Measurements from ENCODE around the gene MPRIP. TPM values are rescaled to one million over a fixed set of nuclear protein-coding genes. Genes with fewer than 3 reads are reported as not detected.
A peak's percentile ranks its signal among the peaks of the same experiment; 100 is the strongest.
"Not testable (repeated sequence)": the region's sequence is repeated elsewhere in the genome, so short reads cannot be mapped to it uniquely, and the experiment has no call there.

Gene MPRIP
- total RNA-seq, 1 experiment from 2014 or later, result 132 TPM

GRCh38 chr17:17183744-17184143 lies 141.5 kb downstream of the MPRIP start:
- H3T11ph ChIP-seq (ENCODE audit: low read length), result no peak overlapping the region
- no peaks in the 10 kb centered on the region for H3K27me3 ChIP-seq (ENCODE audit: insufficient read depth, low read length)
- no peak overlapping the region for H3K27ac ChIP-seq (ENCODE audit: insufficient read length, low read depth, low read length)
- no peak overlapping the region for H3K23ac ChIP-seq (ENCODE audit: insufficient read length, low read depth, low read length)
- no peaks in the 10 kb centered on the region for H3K79me1 ChIP-seq (ENCODE audit: insufficient read depth, low read depth, low read length, poor library complexity, severe bottlenecking)
- no peaks in the 10 kb centered on the region for H3K23me2 ChIP-seq (ENCODE audit: insufficient read length, low read depth, low read length, poor library complexity, severe bottlenecking)
- no peak overlapping the region for H2BK120ac ChIP-seq (ENCODE audit: low read depth, low read length, poor library complexity, severe bottlenecking)
- no peak overlapping the region for H2BK5ac ChIP-seq (ENCODE audit: insufficient read length, low read length)
- no peak overlapping the region for H4K5ac ChIP-seq (ENCODE audit: insufficient read length, low read depth, low read length)
- no peak overlapping the region for H3K56ac ChIP-seq (ENCODE audit: insufficient read length, low read depth, low read length)
- H3K27ac Mint-ChIP-seq, result no peak overlapping the region; a peak in 1 of 7 replicates
- H2BK12ac ChIP-seq (ENCODE audit: insufficient read length, low read depth, low read length), result no peak overlapping the region
- H2BK20ac ChIP-seq (ENCODE audit: low read depth, low read length, poor library complexity, severe bottlenecking), result no peak overlapping the region
- H3K79me2 ChIP-seq (ENCODE audit: insufficient read depth, low read length), result no peaks in the 10 kb centered on the region
- peaks cover 10 to 46% (median 32%) of the 10 kb centered on the region in 3 experiments; a peak in 6 of 7 replicates for H3K36me3 Mint-ChIP-seq (ENCODE audit: insufficient read depth in 1 of 3, low read depth in 3 of 3)
- no peak overlapping the region for H2BK15ac ChIP-seq (ENCODE audit: low read depth, low read length)
- no CpG with 5 or more reads among the region's 4 CpGs for WGBS (ENCODE audit: extremely low coverage, insufficient read length, low lambda C conversion rate)
- H3K14ac ChIP-seq (ENCODE audit: insufficient read depth, low read length), result no peak overlapping the region
- no peaks in the 10 kb centered on the region for H3K4me1 ChIP-seq (ENCODE audit: insufficient read depth, low read length)
- no peaks in the 10 kb centered on the region for H3K9me3 ChIP-seq (ENCODE audit: control insufficient read depth, low read depth, low read length)
- no peak overlapping the region for H4K8ac ChIP-seq (replicated peaks; ENCODE audit: insufficient read length, low read depth, low read length)
- H4K91ac ChIP-seq (ENCODE audit: insufficient read length, low read depth, low read length), result no peak overlapping the region
- H3K27me3 Mint-ChIP-seq (ENCODE audit: low read depth), result no peaks in the 10 kb centered on the region
- H3K4me2 ChIP-seq (ENCODE audit: insufficient read depth, insufficient read length, low read length), result no peak overlapping the region
- no peak overlapping the region for H3K18ac ChIP-seq (ENCODE audit: insufficient read length, low read depth, low read length)
- H4K20me1 ChIP-seq (ENCODE audit: control insufficient read depth, insufficient read depth, insufficient read length), result no peaks in the 10 kb centered on the region
- no peak overlapping the region for H3K4me3 Mint-ChIP-seq
- H3K9ac ChIP-seq (ENCODE audit: extremely low read depth, insufficient read length, low read length), result no peak overlapping the region
- DNase-seq, result no peak
- no peak overlapping the region for H2AK5ac ChIP-seq (ENCODE audit: insufficient read length, low read length)
- no peaks in the 10 kb centered on the region for H3K9me3 Mint-ChIP-seq
- peaks cover 5 to 20% of the 10 kb centered on the region in 2 experiments for H3K4me1 Mint-ChIP-seq
- TF ChIP-seq, protein P1, sequence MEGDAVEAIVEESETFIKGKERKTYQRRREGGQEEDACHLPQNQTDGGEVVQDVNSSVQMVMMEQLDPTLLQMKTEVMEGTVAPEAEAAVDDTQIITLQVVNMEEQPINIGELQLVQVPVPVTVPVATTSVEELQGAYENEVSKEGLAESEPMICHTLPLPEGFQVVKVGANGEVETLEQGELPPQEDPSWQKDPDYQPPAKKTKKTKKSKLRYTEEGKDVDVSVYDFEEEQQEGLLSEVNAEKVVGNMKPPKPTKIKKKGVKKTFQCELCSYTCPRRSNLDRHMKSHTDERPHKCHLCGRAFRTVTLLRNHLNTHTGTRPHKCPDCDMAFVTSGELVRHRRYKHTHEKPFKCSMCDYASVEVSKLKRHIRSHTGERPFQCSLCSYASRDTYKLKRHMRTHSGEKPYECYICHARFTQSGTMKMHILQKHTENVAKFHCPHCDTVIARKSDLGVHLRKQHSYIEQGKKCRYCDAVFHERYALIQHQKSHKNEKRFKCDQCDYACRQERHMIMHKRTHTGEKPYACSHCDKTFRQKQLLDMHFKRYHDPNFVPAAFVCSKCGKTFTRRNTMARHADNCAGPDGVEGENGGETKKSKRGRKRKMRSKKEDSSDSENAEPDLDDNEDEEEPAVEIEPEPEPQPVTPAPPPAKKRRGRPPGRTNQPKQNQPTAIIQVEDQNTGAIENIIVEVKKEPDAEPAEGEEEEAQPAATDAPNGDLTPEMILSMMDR (conservative IDR thresholded peaks at IDR 0.05), result no peak
- H3K4ac ChIP-seq (ENCODE audit: low read depth, low read length), result no peak overlapping the region
- H2AFZ ChIP-seq (ENCODE audit: low read length), result no peak overlapping the region

DNA sequence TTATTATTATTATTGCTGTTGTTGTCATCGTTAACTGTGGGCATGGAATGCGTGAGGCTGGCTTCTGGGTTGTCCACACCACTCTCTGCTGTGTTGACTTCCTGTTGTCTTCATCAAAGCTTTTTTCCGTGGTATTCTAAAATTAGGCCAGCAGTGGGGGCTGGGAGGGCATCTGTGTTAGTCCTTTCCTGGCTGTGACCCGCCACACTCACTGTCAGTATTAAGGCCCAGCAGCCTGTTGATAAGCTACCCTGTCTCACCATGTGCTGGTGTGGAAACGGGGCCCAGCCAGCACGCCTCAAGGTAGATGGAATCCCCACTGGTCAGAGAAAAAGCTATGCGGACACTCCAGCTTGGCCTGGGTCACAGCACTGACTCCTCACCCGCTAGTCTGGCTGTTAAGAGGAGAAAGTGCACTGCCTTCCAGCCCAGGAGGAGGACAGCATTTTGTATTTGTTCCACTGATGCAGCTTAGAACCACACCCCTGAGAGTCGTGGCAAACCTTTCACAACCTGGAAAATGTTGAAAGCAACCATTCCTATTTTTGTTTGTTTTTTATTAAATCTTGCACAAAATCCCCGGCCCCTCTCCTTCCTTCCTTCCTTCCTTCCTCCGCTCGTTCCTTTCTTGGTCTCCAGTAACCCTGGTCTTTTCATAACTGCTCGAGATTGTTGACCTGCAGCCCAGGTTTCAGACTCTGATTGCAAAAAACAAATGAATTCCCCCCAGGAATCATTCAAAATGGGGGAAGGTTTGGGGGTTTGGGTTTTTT lies 142.9 kb downstream of the MPRIP start:
- not testable (repeated sequence) for H3T11ph ChIP-seq (ENCODE audit: low read length); DNase-seq; H3K14ac ChIP-seq (ENCODE audit: insufficient read depth, low read length); H3K79me2 ChIP-seq (ENCODE audit: insufficient read depth, low read length); H4K5ac ChIP-seq (ENCODE audit: insufficient read length, low read depth, low read length); H3K4me3 Mint-ChIP-seq; H2BK12ac ChIP-seq (ENCODE audit: insufficient read length, low read depth, low read length); H4K20me1 ChIP-seq (ENCODE audit: control insufficient read depth, insufficient read depth, insufficient read length); H2BK120ac ChIP-seq (ENCODE audit: low read depth, low read length, poor library complexity, severe bottlenecking); H3K23ac ChIP-seq (ENCODE audit: insufficient read length, low read depth, low read length); H3K27me3 Mint-ChIP-seq (ENCODE audit: low read depth); H3K4me1 ChIP-seq (ENCODE audit: insufficient read depth, low read length); H3K23me2 ChIP-seq (ENCODE audit: insufficient read length, low read depth, low read length, poor library complexity, severe bottlenecking); H2BK20ac ChIP-seq (ENCODE audit: low read depth, low read length, poor library complexity, severe bottlenecking); H3K18ac ChIP-seq (ENCODE audit: insufficient read length, low read depth, low read length); H3K79me1 ChIP-seq (ENCODE audit: insufficient read depth, low read depth, low read length, poor library complexity, severe bottlenecking); H3K4me2 ChIP-seq (ENCODE audit: insufficient read depth, insufficient read length, low read length); H4K91ac ChIP-seq (ENCODE audit: insufficient read length, low read depth, low read length); H3K56ac ChIP-seq (ENCODE audit: insufficient read length, low read depth, low read length); H2AFZ ChIP-seq (ENCODE audit: low read length); H2BK15ac ChIP-seq (ENCODE audit: low read depth, low read length); H3K9me3 ChIP-seq (ENCODE audit: control insufficient read depth, low read depth, low read length); H3K4ac ChIP-seq (ENCODE audit: low read depth, low read length); H3K27me3 ChIP-seq (ENCODE audit: insufficient read depth, low read length); H3K9ac ChIP-seq (ENCODE audit: extremely low read depth, insufficient read length, low read length); H3K9me3 Mint-ChIP-seq; H2BK5ac ChIP-seq (ENCODE audit: insufficient read length, low read length); H3K27ac ChIP-seq (ENCODE audit: insufficient read length, low read depth, low read length); H4K8ac ChIP-seq (replicated peaks; ENCODE audit: insufficient read length, low read depth, low read length); H2AK5ac ChIP-seq (ENCODE audit: insufficient read length, low read length)
- Mint-ChIP-seq H3K27ac (peak overlapping the region; percentile 44 to 90 (median 77)), H3K4me1 (peaks cover 8 to 20% of the 10 kb centered on the region in 2 experiments), H3K36me3 (ENCODE audit: insufficient read depth in 1 of 3, low read depth in 3 of 3) (peaks cover 5 to 40% (median 25%) of the 10 kb centered on the region in 3 experiments; a peak in 6 of 7 replicates)
- WGBS (ENCODE audit: extremely low coverage, insufficient read length, low lambda C conversion rate), result no CpG with 5 or more reads among the region's 13 CpGs

Data from H9 (cell line).